ENCODE results near the gene LMF1.

The LMF1 gene

GRCh38 chr16:805474-805873 is 165.3 kb downstream of the LMF1 start:
- no peak for TF ChIP-seq JUND (IDR thresholded peaks at IDR 0.05; ENCODE audit: low read depth)
- DNase-seq (ENCODE audit: low read depth in 1 of 2, low spot score in 1 of 2) = no peak
- in situ Hi-C loops (cut with HindIII; ENCODE audit: low pct_unique_long_range_greater_than_20kb, low sequenced_read_pairs) = no loop called here

GRCh38 chr16:804193-805048 is 166.4 kb downstream of the LMF1 start:
- in situ Hi-C loops (cut with HindIII; ENCODE audit: low pct_unique_long_range_greater_than_20kb, low sequenced_read_pairs) = no loop called here
- DNase-seq (ENCODE audit: low read depth in 1 of 2, low spot score in 1 of 2) = no peak
- TF ChIP-seq JUND (IDR thresholded peaks at IDR 0.05; ENCODE audit: low read depth) = no peak

GRCh38 chr16:803754-804080 is 167.1 kb downstream of the LMF1 start:
- no peak for TF ChIP-seq JUND (IDR thresholded peaks at IDR 0.05; ENCODE audit: low read depth)
- in situ Hi-C loops (cut with HindIII; ENCODE audit: low pct_unique_long_range_greater_than_20kb, low sequenced_read_pairs) = no loop called here

More at GRCh38 chr16:803754-804080, 167.1 kb downstream of the LMF1 start:
- no peak for DNase-seq (ENCODE audit: low read depth in 1 of 2, low spot score in 1 of 2)

Measured in T47D (cell line).